Effector memory CD4-positive, alpha-beta T cell (primary cell): ENCODE results near the gene GRIN3B.
"Not testable (repeated sequence)": the region's sequence is repeated elsewhere in the genome, so short reads cannot be mapped to it uniquely, and the experiment has no call there.

ENCODE experiments used
- DNase-seq, 3 donors: peaks; one replicate each; pipeline ENCODE4 v3.0.0-alpha.2; 2020
- H3K27ac ChIP-seq: 2 replicates; pipeline ENCODE4 v1.7.0; 2013; ENCODE audit warnings: mild to moderate bottlenecking, low read length, moderate library complexity; ENCODE audit not compliant: insufficient read depth, poor library complexity, severe bottlenecking
- H3K27me3 ChIP-seq: replicated peaks from 2 replicates; pipeline ENCODE4 v1.7.0; 2013; ENCODE audit warnings: mild to moderate bottlenecking, low read length; ENCODE audit not compliant: insufficient read depth, control insufficient read depth, poor library complexity, severe bottlenecking
- H3K36me3 ChIP-seq: 2 replicates; pipeline ENCODE4 v1.7.0; 2013; ENCODE audit warnings: mild to moderate bottlenecking, low read length, moderate library complexity; ENCODE audit not compliant: control insufficient read depth, insufficient read depth
- H3K4me1 ChIP-seq: 2 replicates; pipeline ENCODE4 v1.7.0; 2013; ENCODE audit warnings: low read length, mild to moderate bottlenecking; ENCODE audit not compliant: control insufficient read depth, insufficient read depth, poor library complexity, severe bottlenecking
- H3K4me3 ChIP-seq: 2 replicates; pipeline ENCODE4 v1.7.0; 2013; ENCODE audit warnings: low read length, low read depth, mild to moderate bottlenecking; ENCODE audit not compliant: insufficient read depth, poor library complexity, severe bottlenecking
- H3K9me3 ChIP-seq: 2 replicates; pipeline ENCODE4 v1.7.0; 2013; ENCODE audit warnings: mild to moderate bottlenecking, low read length, moderate library complexity; ENCODE audit not compliant: control insufficient read depth

Gene GRIN3B

GRCh38 chr19:956766-957440 is 43.3 kb upstream of the GRIN3B start:
- H3K36me3 ChIP-seq, result no peaks in the 10 kb centered on the region
- peaks cover 15% of the 10 kb centered on the region for H3K4me1 ChIP-seq

GRCh38 chr19:957578-957977 is 42.6 kb upstream of the GRIN3B start:
- peaks cover 13% of the 10 kb centered on the region for H3K4me1 ChIP-seq
- DNase-seq, H3K4me3 ChIP-seq, H3K27me3 ChIP-seq, H3K9me3 ChIP-seq, H3K27ac ChIP-seq, H3K36me3 ChIP-seq: not testable (repeated sequence)

More at GRCh38 chr19:956766-957440, 43.3 kb upstream of the GRIN3B start:
- H3K4me3 ChIP-seq, result no peak overlapping the region
- H3K27me3 ChIP-seq, result no peaks in the 10 kb centered on the region
- no peak overlapping the region for H3K27ac ChIP-seq
- DNase-seq, result no peak
- H3K9me3 ChIP-seq, result no peaks in the 10 kb centered on the region

GRCh38 chr19:958967-959855 is 41.0 kb upstream of the GRIN3B start:
- H3K9me3 ChIP-seq, result no peaks in the 10 kb centered on the region
- no peak overlapping the region for H3K4me3 ChIP-seq
- H3K27me3 ChIP-seq, result no peaks in the 10 kb centered on the region
- no peak overlapping the region for H3K27ac ChIP-seq
- no peaks in the 10 kb centered on the region for H3K36me3 ChIP-seq
- no peak for DNase-seq
- no peaks in the 10 kb centered on the region for H3K4me1 ChIP-seq

DNA sequence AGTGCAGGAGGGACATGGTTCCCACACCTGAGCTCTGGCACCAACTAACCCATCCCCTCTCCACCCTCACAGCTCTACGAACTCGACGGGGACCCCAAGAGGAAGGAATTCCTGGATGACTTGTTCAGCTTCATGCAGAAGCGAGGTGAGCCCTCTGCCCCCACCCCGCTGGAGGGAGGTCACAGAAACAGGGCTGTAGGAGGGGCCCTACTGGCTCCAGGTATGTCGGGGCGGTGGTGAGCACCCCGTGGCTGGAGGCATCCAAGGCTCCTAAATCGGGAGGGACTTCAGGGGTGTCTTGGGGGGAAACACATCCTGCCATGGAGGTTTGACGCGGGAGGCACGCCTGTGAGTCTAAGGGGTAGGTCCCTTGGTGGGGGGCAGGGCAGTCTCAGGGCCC is 40.2 kb upstream of the GRIN3B start:
- H3K9me3 ChIP-seq, result no peaks in the 10 kb centered on the region
- no peak for DNase-seq

DNA sequence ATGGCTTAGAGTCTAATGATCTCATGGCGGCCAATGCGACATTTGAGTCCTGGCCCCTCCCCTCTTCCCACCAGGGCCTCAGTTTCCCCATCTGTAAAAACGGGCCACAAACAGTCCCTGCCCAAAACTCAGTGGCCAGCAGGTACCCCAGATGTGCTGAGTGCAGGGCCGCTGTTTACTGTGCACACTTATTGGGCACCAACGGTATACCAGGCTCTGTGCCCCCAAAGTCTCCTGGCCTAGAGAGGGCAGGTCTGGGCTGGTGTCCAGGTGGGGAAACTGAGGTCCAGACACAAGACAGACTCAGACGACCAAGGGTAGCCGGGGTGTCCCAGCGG is 39.6 kb upstream of the GRIN3B start:
- H3K27ac ChIP-seq, result no peak overlapping the region
- H3K4me1 ChIP-seq, result no peaks in the 10 kb centered on the region
- H3K36me3 ChIP-seq, result no peaks in the 10 kb centered on the region
- no peaks in the 10 kb centered on the region for H3K27me3 ChIP-seq
- no peak for DNase-seq
- H3K4me3 ChIP-seq, result no peak overlapping the region
- H3K9me3 ChIP-seq, result no peaks in the 10 kb centered on the region

More for the DNA sequence above, 40.2 kb upstream of the GRIN3B start:
- no peak overlapping the region for H3K27ac ChIP-seq
- H3K4me1 ChIP-seq, result no peaks in the 10 kb centered on the region
- no peaks in the 10 kb centered on the region for H3K27me3 ChIP-seq
- no peaks in the 10 kb centered on the region for H3K36me3 ChIP-seq
- H3K4me3 ChIP-seq, result no peak overlapping the region

DNA sequence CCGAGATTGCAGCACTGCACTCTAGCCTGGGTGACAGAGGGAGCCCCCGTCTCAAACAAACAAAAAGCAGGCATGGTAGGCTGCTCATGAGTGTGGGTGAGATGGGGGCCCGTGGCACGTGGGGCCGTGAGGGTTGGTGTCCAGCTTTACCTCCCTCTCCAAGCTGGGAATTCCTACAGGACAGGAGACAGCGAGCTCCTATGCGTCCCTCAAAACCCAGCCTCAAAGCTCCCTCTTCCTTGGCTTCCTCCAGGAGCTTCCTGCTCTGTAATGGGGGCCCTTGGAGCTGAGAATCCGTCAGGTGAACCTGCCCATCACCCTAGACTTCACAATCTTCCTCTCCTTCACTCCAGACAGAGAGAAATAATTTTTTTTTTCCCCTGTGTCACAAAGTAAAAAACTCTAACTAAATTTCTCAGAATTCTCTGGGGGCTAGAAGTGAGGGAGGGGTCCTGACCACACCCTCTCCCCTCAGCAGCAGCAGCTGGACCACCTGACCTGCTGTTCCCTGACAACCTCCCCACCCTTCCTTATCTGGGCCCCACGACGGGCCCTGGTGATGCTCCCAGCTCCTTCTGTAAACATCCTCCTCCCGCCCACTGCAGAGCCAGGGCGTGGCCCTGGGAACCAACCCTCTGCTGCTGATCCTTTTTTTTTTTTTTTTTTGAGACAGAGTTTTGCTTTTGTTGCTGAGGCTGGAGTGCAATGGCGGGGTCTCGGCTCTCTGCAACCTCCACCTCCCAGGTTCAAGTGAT is 38.2 kb upstream of the GRIN3B start:
- Histone ChIP-seq H3K9me3 (no peaks in the 10 kb centered on the region), H3K27ac (no peak overlapping the region), H3K4me3 (no peak overlapping the region), H3K36me3 (no peaks in the 10 kb centered on the region), H3K4me1 (no peaks in the 10 kb centered on the region), H3K27me3 (no peaks in the 10 kb centered on the region)
- no peak for DNase-seq

DNA sequence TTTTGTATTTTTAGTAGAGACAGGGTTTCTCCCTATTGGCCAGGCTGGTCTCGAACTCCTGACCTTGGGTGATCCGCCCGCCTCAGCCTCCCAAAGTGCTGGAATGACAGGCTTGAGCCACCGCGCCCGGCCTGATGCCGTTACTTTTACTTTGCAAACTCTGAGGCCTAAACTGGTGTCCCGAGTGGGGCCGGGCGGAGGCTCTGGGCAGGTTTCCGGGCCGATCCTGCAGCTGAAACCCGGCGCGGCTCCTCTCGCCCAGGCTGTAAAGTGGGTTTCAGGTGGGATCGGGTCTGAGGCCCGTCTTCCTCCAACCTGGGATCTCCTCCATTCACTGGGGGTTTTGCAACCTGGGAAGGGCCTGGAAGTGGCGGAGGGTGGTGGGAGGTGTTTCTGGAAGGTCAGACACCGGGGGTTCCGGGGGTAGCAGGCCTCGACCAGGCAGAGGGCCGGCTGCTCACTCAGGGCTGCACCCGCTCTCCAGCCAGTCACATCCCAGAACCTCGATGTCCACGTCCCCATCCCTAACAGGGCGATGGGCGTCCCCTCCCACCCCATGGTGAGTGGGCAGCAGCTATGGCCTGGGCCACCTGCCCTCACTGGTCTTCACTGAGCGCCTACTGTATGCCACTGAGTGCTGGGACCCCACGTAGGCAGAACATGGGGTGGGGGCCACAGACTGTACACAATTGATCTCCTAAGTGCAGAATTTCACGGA is 37.4 kb upstream of the GRIN3B start:
- Histone ChIP-seq H3K36me3 (no peaks in the 10 kb centered on the region), H3K4me1 (no peaks in the 10 kb centered on the region), H3K27ac (no peak overlapping the region), H3K4me3 (no peak overlapping the region), H3K9me3 (no peaks in the 10 kb centered on the region), H3K27me3 (no peaks in the 10 kb centered on the region)
- no peak for DNase-seq

- H3K4me3 ChIP-seq, result no peak overlapping the region
- H3K36me3 ChIP-seq, result no peaks in the 10 kb centered on the region
- H3K4me1 ChIP-seq, result no peaks in the 10 kb centered on the region
- no peak overlapping the region for H3K27ac ChIP-seq
- H3K27me3 ChIP-seq, result no peaks in the 10 kb centered on the region
- no peaks in the 10 kb centered on the region for H3K9me3 ChIP-seq
- DNase-seq, result no peak
Measured at GRCh38 chr19:963486-963951, 36.7 kb upstream of the GRIN3B start.

- Histone ChIP-seq H3K9me3 (no peaks in the 10 kb centered on the region), H3K27me3 (no peaks in the 10 kb centered on the region), H3K36me3 (no peaks in the 10 kb centered on the region), H3K4me1 (no peaks in the 10 kb centered on the region), H3K27ac (no peak overlapping the region), H3K4me3 (no peak overlapping the region)
- no peak for DNase-seq
Measured at GRCh38 chr19:964116-964520, 36.1 kb upstream of the GRIN3B start.
